Neural progenitor cell (in vitro differentiated cells): ENCODE data around the gene LSMEM2.

Experiments
- EZH2 ChIP-seq: fragments of 200-600 bp; sonication (generic); IDR thresholded peaks from 2 replicates; pipeline ENCODE4 v1.6.1; 2017; ENCODE audit warnings: antibody characterized with exemption, mild to moderate bottlenecking, moderate library complexity
- TF ChIP-seq, protein P1 (sequence below): fragments of 200-600 bp; sonication (generic); IDR thresholded peaks from 2 replicates; pipeline ENCODE4 v1.5.1; 2017; ENCODE audit warnings: antibody characterized with exemption, mild to moderate bottlenecking

DNA sequence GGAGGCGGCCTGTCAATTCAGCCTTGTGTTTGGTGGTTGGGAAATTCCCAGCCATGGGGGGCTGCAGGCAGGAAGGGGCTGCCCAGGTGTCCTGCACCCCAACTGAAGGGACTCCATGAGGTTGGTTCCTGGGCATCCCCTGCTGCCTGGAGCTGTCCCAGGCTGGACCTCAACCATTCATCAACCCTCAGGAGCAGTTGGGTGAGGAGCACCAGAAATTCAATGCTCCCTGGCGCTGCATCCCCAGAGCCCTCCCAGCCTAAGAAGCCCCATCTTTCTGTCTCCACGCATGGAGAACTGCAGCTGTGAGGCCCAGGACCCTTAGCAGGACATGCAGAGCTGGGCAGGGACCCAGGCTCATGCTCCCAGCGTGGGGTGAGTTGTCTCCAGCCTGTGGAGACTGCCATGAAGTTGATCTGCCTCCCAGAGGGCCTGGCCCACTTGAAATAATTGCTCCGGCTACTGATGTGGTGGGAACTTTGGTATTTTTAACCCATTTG, 17.9 kb upstream of the LSMEM2 start:
- TF ChIP-seq, protein P1, sequence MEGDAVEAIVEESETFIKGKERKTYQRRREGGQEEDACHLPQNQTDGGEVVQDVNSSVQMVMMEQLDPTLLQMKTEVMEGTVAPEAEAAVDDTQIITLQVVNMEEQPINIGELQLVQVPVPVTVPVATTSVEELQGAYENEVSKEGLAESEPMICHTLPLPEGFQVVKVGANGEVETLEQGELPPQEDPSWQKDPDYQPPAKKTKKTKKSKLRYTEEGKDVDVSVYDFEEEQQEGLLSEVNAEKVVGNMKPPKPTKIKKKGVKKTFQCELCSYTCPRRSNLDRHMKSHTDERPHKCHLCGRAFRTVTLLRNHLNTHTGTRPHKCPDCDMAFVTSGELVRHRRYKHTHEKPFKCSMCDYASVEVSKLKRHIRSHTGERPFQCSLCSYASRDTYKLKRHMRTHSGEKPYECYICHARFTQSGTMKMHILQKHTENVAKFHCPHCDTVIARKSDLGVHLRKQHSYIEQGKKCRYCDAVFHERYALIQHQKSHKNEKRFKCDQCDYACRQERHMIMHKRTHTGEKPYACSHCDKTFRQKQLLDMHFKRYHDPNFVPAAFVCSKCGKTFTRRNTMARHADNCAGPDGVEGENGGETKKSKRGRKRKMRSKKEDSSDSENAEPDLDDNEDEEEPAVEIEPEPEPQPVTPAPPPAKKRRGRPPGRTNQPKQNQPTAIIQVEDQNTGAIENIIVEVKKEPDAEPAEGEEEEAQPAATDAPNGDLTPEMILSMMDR = no peak
- no peak for TF ChIP-seq EZH2
